GM12891 (cell line): ENCODE data around the gene SLC22A23.

Source experiments
- PAX5 ChIP-seq: IDR thresholded peaks from 2 replicates; pipeline ENCODE4 v1.6.1; 2011; ENCODE audit warnings: low read length, moderate library complexity, mild to moderate bottlenecking; ENCODE audit not compliant: insufficient read depth, severe bottlenecking
- POLR2A ChIP-seq: IDR thresholded peaks from 2 replicates; pipeline ENCODE4 v1.6.1; 2011; ENCODE audit warnings: low read depth, low read length, control low read depth
- POLR2AphosphoS5 ChIP-seq: IDR thresholded peaks from 2 replicates; pipeline ENCODE4 v1.6.1; 2011; ENCODE audit warnings: low read depth, low read length, control low read depth
- POU2F2 ChIP-seq: IDR thresholded peaks from 2 replicates; pipeline ENCODE4 v1.6.1; 2011; ENCODE audit warnings: low read depth, mild to moderate bottlenecking, control low read depth, low read length, moderate library complexity
- TAF1 ChIP-seq: IDR thresholded peaks from 2 replicates; pipeline ENCODE4 v1.6.1; 2011; ENCODE audit warnings: low read depth, low read length, control low read depth

DNA sequence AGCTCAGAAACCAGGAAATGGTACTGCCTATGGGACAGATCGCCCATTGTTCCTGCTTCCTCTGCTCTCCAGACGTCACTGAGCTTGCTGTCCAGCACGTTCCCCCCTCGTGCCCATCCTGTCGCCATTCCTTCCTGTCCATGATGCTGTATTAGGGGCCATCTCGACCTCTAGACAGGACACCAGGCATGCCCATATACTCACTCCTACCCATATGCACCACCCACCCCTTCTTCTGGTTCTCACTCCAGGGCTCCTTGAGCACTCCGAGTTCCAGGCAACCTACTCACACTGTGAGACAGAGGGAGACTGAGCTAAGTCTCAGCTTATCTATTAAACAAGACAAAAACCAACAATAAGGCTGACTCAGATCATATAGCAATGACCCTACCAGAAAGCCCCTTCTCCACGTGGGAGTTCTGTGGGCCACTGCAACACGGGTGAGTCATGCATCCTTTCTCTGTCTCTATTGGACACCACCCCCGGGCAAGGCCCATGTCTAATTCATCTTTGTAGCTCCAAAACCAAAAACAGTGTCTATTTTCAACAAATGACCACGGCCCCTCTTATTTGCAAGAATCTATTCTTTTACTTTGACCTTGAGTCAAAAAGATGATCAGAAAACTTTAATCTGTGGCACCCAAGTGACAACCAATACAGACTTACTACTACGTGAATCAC, 132.4 kb downstream of the SLC22A23 start:
- TF ChIP-seq POLR2A (no peak), TAF1 (no peak), POLR2AphosphoS5 (no peak), PAX5 (no peak), POU2F2 (no peak)
